Measurements from ENCODE around the gene ZFYVE28. TPM values are rescaled to one million over a fixed set of nuclear protein-coding genes. Genes with fewer than 3 reads are reported as not detected.
"Not testable (repeated sequence)": the region's sequence is repeated elsewhere in the genome, so short reads cannot be mapped to it uniquely, and the experiment has no call there.

The ZFYVE28 gene
- total RNA-seq (2021; ENCODE audit: unreplicated experiment) (19.2 TPM), Bru-seq, nascent RNA (percentile 59 among the genes with signal in this experiment), BruChase-seq, experiment 1, labeled RNA remaining after a 6-hour chase (percentile 70 among the genes with signal in this experiment), BruChase-seq, experiment 2, labeled RNA remaining after a 2-hour chase (percentile 69 among the genes with signal in this experiment)
- 13.6 and 15.5 TPM in 2 replicates for polyA plus RNA-seq (2012)
- long read RNA-seq, full-length matches to known transcripts: 6 of 37 reads
- long read RNA-seq, partial matches to known transcripts: 9 of 37 reads
- long read RNA-seq, other reads (novel, unspliced or antisense): 22 of 37 reads

GRCh38 chr4:2417765-2418649 lies at the start of gene ZFYVE28:
TSS of gene ZFYVE28 (minus strand) at chr4:2418645. CDS start at chr4:2418323, 322 bp downstream.
- ChIA-PET RAD21 (ENCODE audit: low non-redundant PET in 1 of 2, low total read pairs in 2 of 2, uncharacterized antibody in 2 of 2, unreplicated experiment in 2 of 2) (no interaction called here), CTCF (no interaction called here), POLR2A (no interaction called here)
- no peaks in the 10 kb centered on the region for H4K20me1 ChIP-seq (ENCODE audit: insufficient read depth)
- peak within 1 kb of the TSS; percentile 59; the same call in 1 of the 2 replicates for H3K27ac ChIP-seq (ENCODE audit: low read depth, low read length)
- peak within 1 kb of the TSS; percentile 73 to 76 for H3K4me3 ChIP-seq (replicated peaks in 1 of 2; ENCODE audit: low read depth in 1 of 2, low read length in 2 of 2)
- peaks cover 30% of the 10 kb centered on the region for H3K79me2 ChIP-seq (ENCODE audit: insufficient read depth, low read length)
- no TSS peak for BruUV-seq (replicated peaks)
- H3K9me2 ChIP-seq (ENCODE audit: insufficient read depth): no peaks in the 10 kb centered on the region
- H3K4me2 ChIP-seq (ENCODE audit: low read length): peak within 1 kb of the TSS; percentile 96
- peak; percentile 49 for TF ChIP-seq POLR2A (IDR thresholded peaks at IDR 0.05; ENCODE audit: borderline replicate concordance, extremely low read depth, insufficient read depth, insufficient read length)
- no peak for TF ChIP-seq RAD21 (IDR thresholded peaks at IDR 0.05; ENCODE audit: low read depth)
- peak; percentile 66; the same call in 1 of the 2 replicates for TF ChIP-seq ZFX (IDR thresholded peaks at IDR 0.05)
- peak; percentile 82 for TF ChIP-seq POLR2AphosphoS5 (IDR thresholded peaks at IDR 0.05; ENCODE audit: low read depth, low read length)
- TF ChIP-seq, protein P1, sequence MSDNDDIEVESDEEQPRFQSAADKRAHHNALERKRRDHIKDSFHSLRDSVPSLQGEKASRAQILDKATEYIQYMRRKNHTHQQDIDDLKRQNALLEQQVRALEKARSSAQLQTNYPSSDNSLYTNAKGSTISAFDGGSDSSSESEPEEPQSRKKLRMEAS (IDR thresholded peaks at IDR 0.05): no peak
- peak within 1 kb of the TSS; percentile 66 for H2AFZ ChIP-seq (ENCODE audit: low read depth, low read length, poor library complexity, severe bottlenecking)
- peak within 1 kb of the TSS; percentile 68 for H3K9ac ChIP-seq (ENCODE audit: low read length)
- DNase-seq (ENCODE audit: low read depth, low spot score) (no peak), ATAC-seq (peak; percentile 49)
- intact Hi-C loops (cut with micrococcal nuclease): no loop called here
- H3K36me3 ChIP-seq (ENCODE audit: control insufficient read depth in 1 of 2, insufficient read depth in 2 of 2, low read length in 2 of 2): no peaks in the 10 kb centered on the region
- H3K9me3 ChIP-seq (ENCODE audit: control insufficient read depth in 1 of 2, insufficient read depth in 1 of 2, low read depth in 1 of 2, low read length in 2 of 2): no peaks in the 10 kb centered on the region
- H3K27me3 ChIP-seq (ENCODE audit: insufficient read depth, low read length): peaks cover 19% of the 10 kb centered on the region; the same call in 1 of the 2 replicates
- peaks cover 25 to 54% of the 10 kb centered on the region in 2 experiments for H3K4me1 ChIP-seq (ENCODE audit: control insufficient read depth in 1 of 2, insufficient read depth in 2 of 2, low read length in 2 of 2)

- ATAC-seq; H4K20me1 ChIP-seq (ENCODE audit: insufficient read depth); H3K27me3 ChIP-seq (ENCODE audit: insufficient read depth, low read length); BruUV-seq (replicated peaks); H3K36me3 ChIP-seq (ENCODE audit: control insufficient read depth in 1 of 2, insufficient read depth in 2 of 2, low read length in 2 of 2); H3K4me2 ChIP-seq (ENCODE audit: low read length); RAD21 ChIA-PET (ENCODE audit: low non-redundant PET in 1 of 2, low total read pairs in 2 of 2, uncharacterized antibody in 2 of 2, unreplicated experiment in 2 of 2); H3K9me2 ChIP-seq (ENCODE audit: insufficient read depth); H3K9ac ChIP-seq (ENCODE audit: low read length); H3K27ac ChIP-seq (ENCODE audit: low read depth, low read length); H3K4me3 ChIP-seq (replicated peaks in 1 of 2; ENCODE audit: low read depth in 1 of 2, low read length in 2 of 2); H2AFZ ChIP-seq (ENCODE audit: low read depth, low read length, poor library complexity, severe bottlenecking); DNase-seq (ENCODE audit: low read depth, low spot score); H3K9me3 ChIP-seq (ENCODE audit: control insufficient read depth in 1 of 2, insufficient read depth in 1 of 2, low read depth in 1 of 2, low read length in 2 of 2): not testable (repeated sequence)
- Histone ChIP-seq H3K79me2 (ENCODE audit: insufficient read depth, low read length) (peaks cover 29% of the 10 kb centered on the region), H3K4me1 (ENCODE audit: control insufficient read depth in 1 of 2, insufficient read depth in 2 of 2, low read length in 2 of 2) (peaks cover 9 to 32% of the 10 kb centered on the region in 2 experiments; a peak in 3 of 4 replicates)
- intact Hi-C loops (cut with micrococcal nuclease): loop anchor here (5.0 kb wide), 1 partner anchor 72 kb away; the partner anchor contains the start of gene FAM193A
- CTCF ChIA-PET: interaction anchor here (1.2 kb wide), 1 partner anchor 24 kb away, joined by 3 read pairs; no protein-coding TSS in a partner anchor
- POLR2A ChIA-PET: interaction anchor here (0.7 kb wide), 1 partner anchor 244 kb away, joined by 3 read pairs; no protein-coding TSS in a partner anchor
These were observed 47.1 kb upstream of the ZFYVE28 start for GRCh38 chr4:2465544-2465943.

All from HCT116 (cell line).